GM19324 (cell line): ENCODE results near the gene FRG1.
A peak's percentile ranks its signal among the peaks of the same experiment; 100 is the strongest.
"Not testable (repeated sequence)": the region's sequence is repeated elsewhere in the genome, so short reads cannot be mapped to it uniquely, and the experiment has no call there.

ENCODE experiments used
- ATAC-seq: cut with Tn5 transposase; IDR thresholded peaks from one replicate; pipeline ENCODE4 v1.9.1; 2021; ENCODE audit warnings: mild to moderate bottlenecking, moderate library complexity; ENCODE audit not compliant: unreplicated experiment, low FRiP score

Gene FRG1

DNA sequence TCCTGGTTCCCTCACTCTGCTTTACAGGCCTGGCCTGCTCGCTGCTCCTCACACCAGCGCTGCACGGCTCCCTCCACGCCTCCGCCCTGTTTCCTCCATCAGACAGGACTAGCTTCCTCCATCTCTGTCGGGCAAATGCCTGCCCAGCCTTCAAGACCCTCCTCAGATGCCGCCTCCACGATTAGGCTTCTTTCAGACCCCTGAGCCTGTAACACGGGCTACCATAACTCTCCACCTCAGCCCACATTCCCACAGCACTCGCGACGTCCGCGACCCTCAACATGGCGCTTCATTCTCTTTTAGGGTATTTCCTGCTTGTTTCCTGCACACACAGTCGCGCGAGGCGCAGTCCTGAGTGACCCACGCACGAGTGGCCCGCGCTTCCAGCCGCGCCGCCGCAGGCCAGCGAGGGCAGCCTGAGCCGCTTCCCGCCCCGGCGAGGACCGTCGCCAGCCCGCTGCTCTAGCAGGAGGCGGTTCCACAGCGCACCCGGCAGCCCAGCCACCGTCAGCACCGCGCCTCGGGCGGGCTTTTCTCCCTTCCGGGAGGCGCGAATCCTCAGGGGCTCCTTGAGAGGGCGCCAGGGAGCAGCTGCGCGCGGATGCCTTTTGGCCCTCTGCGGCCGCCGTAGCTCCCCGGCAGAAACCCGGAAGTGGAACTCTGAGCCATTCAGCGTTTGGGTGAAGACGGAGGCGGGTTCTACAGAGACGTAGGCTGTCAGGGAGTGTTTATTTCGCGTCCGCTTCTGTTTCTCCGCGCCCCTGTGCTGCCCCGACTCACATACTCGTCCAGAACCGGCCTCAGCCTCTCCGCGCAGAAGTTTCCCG lies at the start of gene FRG1:
Gene FRG1, plus strand, starts transcription at position 695 of the 827 bp plus-strand sequence. CDS start 138 bp downstream, outside the sequence.
- peak; percentile 100 for ATAC-seq

DNA sequence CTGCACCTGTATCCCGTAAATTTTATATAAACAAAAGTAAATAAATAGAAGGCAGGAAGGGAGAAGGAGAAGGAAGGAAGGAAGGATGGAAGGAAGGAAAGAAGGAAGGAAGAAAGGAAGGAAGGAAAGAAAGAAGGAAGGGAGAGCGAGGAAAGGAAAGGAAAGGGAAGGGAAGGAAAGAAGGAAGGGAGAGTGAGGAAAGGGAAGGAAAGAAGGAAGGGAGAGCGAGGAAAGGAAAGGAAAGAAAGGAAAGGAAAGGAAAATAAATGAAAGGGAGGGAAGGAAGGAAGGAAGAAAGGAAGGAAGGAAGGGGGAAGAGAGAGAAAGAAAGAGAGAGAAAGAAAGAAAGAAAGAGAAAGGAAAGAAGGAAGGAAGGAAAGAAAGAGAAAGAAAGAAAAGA lies 43.0 kb upstream of the FRG1 start:
- ATAC-seq = no peak

DNA sequence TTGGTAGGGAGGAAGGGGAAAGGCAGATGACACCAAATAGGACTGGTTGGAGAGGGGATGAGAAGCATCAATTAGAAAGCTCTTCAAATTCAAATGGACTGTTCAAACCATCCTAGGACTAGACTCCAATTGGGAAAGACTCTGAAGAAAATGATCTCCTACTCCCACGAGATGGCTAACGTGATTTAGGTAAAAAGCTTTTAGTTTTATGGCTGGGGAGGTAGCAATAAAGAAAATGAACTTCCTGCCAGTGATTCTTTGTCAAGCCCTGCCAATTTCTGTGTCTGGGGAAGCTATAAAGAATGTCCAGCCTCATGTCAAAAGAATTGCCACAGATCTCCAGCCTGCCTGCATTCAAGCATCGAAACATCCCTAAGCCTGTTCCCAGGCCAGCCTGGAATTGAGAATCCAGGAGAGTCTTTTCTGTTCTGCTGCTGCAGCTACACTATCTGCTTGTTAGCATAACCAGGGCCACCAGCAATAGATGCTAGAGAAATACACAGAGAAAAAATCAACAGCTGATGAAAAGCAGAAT lies 41.1 kb upstream of the FRG1 start:
- ATAC-seq = not testable (repeated sequence)

DNA sequence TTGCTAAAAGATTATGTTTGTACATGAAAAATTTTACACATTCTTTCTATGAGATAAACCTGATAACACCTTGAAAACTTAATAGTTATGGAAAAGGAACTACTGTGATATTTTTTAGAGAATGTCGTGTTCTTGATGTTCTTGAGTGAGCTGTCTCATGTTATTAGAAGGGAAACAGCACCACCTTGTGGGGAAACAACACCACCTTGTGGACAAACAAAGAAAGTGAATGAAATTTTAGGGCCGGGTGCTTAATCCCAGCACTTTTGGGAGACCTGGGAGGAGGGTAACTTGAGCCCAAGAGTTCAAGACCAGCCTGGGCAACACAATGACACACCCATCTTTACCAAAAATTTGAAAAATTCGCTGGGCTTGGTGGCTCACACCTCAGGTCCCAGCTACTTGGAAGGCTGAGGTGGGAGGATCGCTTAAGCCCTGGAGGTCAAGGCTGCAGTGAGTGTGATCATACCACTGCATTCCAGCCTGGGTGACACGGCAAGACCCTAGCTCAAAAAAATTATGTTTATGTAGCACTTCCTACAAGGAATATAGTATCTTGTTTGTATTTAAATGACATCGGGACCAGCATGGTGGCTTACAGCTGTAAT lies 36.1 kb upstream of the FRG1 start:
- peak; percentile 54 for ATAC-seq

DNA sequence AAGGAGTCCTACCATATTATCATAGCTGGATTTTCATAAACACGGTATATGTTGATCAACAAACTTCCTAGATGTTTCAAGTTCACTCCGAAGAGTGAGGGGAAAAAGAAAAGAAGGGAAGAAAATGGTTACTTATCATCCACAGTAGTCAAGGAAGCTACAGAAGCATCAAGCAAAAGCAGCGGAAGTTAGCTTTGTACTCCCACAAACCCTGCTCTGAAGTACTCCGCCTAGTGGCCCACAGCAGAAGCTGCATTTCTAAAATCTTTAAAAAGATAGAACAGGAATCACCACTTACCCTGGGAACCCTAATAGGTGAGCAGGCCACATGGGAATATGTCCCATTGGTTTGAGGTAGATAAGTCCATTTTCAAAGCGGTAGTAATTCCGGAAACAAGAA lies 28.5 kb upstream of the FRG1 start:
- no peak for ATAC-seq

DNA sequence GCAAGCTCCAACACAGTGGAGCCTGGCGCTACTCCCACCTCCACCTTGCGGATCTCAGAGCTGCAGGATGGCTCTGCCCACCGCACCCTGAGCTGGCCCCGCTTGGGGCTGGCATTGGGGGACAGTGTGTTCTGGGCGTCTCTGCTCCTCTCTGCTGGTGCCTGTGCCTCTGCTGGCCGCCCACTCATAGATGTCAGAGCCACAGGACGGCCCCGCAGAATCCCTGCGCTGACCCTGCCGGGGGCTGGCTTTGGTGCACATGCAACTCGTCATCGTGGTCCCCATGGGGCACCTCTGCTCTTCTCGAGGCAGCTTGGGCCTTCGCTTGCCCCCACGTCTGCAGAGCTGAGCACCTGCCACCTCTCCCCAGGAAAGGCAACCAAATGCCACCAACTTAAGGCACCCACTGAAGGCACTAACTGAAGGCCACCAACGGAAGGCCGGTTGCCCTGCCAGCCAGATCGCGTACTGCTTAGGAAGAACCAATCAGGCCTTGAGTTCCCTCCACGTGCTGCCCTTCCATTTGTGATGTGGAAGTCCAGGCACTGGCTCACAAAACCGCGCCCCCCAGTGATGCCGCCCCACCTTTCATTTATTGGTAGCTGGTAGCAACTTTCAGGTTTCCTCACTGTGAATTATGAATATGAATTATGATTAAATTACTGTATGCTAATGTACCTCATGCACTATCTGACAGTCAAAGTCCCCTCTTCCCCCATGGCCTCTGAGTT lies 23.3 kb upstream of the FRG1 start:
- no peak for ATAC-seq

DNA sequence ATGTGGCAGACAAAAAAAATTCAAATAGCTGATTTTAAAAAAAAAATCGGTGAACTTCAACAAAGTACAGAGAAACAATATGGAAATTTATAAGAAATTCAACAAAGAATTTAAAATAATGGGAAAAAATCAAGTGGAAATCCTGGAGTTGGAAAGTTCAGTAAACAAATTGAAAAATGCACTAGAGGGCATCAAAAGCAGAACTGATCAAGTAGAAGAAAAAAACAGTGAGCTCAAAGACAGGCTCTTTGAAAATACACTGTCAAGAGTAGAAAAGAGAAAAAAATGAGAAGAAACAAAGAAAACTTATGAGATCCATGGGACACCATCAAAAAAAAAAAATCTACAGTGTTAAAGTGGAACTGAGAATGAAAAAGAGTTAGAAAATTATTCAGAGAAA lies 19.6 kb upstream of the FRG1 start:
- ATAC-seq = no peak

DNA sequence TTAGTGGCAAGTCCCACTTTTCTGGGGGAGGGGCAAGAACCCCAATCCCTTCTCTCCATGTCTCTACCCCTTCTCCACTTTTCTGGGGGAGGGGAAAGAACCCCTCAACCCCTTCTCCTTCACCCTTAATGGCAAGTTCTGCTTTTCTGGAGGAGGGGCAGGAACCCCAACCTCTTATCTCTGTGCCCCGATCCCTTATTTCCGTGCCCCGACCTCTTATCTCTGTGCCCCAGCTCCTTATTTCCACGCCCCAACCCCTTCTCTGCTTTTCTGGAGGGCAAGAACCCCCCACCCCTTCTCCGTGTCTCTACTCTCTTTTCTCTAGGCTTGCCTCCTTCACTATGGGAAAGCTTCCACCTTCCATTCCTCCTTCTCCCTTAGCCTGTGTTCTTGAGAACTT lies 13.9 kb upstream of the FRG1 start:
- ATAC-seq = not testable (repeated sequence)

DNA sequence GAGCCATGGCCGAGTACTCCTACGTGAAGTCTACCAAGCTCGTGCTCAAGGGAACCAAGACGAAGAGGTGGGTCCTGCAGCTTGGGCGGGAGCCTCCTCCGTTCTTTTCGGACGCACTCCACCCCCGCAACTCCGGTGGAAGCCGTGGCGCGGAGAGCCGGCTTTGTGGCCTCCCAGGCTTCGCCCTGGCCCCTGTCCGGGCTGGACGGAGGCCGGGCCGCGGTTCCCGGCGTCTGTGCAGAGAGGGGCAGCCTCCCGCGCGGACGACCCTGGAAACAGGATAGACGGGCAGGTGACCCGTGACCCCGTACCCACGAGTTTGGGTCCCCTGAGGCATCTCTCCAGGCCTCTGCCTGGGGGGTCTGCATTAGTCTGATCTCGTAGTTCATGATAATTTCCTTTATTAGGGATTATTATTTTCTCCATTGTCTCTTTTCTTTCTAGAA lies 356 bp downstream of the FRG1 start:
- no peak for ATAC-seq

DNA sequence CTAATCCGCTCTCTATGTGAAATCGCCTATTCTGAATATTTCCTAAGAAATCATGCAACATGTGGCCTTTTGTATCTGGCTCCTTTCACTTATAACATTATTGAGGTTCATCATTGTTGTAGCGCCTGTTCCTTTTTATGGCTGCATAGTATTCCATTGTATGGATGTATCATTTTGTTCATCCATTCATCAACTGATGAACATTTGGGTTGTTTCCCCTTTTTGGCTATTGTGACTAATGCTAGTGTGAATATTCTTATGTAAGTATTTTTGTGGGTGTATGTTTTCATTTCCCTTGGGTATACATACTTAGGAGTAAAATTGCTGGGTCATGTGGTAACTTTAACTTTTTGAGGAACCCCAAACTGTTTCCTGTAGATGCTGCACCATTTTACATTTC lies 1.7 kb downstream of the FRG1 start:
- not testable (repeated sequence) for ATAC-seq

DNA sequence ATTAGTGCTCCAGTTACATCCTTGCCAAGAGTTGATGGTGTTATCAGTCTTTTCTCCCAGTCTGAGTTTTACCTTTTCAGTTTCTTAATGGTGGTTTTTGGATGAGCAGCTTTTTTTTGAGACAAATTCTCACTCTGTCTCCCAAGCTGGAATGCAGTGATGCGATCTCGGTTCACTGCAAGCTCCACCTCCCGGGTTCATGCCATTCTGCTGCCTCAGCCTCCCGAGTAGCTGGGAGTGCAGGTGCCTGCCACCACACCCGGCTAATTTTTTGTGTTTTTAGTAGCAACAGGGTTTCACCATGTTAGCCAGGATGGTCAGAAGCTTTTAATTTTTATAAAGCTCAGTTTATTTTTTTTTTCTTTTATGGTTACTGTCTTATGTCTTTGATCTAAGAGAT lies 3.4 kb downstream of the FRG1 start:
- not testable (repeated sequence) for ATAC-seq

DNA sequence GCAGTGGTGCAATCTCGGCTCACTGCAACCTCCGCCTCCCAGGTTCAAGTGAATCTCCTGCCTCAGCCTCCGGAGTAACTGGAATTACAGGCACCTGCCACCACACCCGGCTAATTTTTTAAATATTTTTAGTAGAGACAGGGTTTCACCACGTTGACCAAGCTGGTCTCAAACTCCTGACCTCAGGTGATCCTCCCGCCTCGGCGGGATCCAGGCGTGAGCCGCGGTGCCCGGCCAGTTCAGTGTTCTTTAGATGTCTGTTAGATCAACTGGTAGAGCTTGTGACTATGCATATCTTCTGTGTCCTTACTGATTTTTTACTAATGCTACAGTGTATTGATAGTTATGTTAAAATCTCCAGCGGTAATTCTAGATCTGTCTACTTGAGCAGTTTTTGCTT lies 6.2 kb downstream of the FRG1 start:
- ATAC-seq = not testable (repeated sequence)

DNA sequence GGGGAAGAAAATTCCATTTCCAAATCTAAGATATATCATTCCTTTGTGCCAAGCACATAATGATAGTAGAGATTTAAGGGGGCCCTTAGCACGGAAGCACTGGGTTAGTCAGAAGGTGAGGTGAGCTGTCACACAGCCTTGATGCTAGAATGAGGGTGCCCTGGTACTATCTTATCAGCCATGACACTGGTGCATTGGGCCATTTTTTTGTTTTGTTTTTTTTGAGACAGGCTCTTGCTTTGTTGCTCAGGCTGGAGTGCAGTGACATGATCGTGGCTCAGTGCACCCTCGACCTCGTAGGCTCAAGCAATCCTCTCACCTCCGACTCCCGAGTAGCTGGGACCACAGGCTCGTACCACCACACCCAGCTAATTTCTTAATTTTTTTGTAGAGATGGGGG lies 7.8 kb downstream of the FRG1 start:
- not testable (repeated sequence) for ATAC-seq

DNA sequence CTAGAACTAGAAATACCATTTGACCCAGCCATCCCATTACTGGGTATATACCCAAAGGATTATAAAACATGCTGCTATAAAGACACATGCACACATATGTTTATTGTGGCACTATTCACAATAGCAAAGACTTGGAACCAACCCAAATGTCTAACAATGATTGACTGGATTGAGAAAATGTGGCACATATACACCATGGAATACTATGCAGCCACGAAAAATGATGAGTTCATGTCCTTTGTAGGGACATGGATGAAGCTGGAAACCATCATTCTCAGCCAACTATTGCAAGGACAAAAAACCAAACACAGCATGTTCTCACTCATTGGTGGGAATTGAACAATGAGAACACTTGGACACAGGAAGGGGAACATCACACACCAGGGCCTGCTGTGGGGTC lies 28.6 kb downstream of the FRG1 start:
- not testable (repeated sequence) for ATAC-seq

DNA sequence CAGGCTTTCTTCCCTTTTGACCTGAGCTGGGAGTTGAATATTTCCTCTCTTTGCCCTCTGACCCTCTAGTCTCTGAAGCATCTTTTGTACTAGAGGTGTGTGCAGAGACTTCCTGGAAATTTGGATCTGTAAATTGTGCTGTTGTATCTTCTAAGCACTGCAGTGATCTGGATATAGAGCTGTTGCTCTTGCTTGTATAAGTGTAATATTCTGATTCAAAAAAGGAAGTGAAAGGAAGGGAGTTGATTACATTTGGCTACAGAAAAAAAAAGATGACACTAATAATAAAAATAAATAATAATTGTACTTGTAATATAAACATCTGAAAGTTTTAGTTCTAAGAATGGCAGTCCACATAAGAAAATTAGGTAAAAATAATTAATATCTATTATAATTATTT lies 33.0 kb downstream of the FRG1 start:
- no peak for ATAC-seq

DNA sequence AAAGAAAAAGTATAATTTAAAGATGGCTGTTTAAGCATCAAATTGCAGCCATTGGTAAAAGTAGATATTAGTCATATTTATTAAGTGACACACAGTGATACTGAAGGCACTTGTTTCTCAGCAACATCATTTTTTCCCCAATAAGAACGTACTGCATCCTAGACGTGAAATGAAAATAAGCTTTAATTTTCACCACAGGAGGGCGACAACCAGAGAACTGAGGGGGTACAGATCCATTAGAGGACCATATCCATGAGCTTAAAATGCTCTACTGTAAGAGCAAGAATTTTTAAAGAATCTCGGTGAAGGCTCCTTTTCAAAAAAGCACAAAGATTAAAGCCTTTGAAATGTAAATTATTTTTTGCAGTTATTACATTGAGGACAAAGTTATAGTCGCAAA lies 33.4 kb downstream of the FRG1 start:
- ATAC-seq = no peak

DNA sequence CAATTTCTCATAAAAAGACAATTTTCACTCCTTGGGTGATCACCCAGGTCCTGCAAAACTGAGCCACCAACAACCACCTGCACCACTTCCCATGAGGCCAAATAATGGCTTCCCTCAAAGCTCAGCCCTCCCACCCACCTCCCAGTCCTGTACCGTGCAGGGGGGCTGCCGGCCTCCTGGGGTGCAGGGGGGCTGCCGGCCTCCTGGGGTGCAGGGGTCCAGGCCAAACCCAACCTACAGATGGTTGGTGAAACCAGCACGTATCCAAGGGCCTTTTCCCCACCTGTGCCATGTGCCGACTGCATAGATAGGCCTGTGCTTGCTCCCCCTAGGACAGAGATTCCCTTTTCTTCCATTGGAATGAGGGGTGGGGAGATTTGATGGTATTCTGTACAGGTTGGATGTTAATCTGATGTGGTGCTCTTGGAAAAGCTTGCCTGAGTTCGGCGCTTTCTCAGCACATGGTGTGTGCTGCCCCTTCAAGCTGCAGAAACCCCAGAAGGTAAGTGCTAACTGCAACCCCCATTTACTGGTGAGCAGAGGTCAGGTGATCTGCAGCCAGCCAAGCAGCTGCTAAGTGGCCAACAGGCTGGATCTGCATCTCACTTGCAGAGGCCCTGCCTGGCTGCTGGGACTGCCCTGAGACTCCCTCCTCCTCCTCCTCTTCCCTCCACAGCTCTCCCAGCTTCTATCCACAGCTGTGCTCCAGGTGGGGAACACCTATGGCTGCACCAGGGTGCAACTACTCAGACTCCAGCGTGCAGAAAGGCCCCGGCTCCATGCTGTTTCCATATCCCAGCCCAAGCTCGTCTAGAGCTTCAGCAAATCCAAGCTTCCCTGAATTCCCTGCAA lies 38.8 kb downstream of the FRG1 start:
- no peak for ATAC-seq

DNA sequence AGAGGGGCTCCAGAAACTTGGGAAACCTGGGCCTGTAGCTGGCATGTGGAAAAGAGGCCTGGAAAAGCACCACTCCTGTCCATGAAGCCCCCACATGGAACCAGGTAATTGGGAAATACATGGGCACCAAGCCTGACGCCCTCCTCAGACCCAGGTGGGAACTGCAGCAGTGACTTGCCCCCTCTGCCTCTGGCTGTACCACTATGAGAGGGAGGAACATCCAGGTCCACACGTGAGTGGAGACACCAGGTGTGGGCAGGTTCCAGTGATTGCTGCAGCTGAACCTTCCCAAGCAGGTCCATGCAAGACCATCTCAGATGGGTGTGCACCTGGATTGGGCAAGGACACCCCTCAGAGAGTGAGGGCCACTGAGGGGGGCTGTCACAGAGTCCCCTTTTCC lies 39.6 kb downstream of the FRG1 start:
- not testable (repeated sequence) for ATAC-seq

DNA sequence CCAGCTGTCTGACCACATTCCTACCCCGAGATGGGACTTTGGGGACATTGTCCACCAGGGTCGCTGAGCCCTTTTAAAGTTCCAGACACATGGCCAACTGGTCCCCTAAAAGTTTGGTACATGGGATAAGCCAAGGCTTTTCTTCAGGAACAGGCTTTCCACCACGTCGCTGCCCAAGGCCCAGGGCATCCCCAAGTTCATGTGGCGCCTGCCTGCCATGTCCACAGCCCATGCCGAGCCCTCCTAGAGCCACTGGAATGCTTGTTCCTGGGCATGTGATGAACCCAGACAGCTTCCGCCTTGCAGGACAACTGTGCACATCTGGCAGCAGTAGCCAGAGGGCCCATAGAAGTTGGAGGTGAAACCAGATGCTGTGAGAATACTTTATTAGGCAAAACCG lies 41.3 kb downstream of the FRG1 start:
- ATAC-seq = no peak

DNA sequence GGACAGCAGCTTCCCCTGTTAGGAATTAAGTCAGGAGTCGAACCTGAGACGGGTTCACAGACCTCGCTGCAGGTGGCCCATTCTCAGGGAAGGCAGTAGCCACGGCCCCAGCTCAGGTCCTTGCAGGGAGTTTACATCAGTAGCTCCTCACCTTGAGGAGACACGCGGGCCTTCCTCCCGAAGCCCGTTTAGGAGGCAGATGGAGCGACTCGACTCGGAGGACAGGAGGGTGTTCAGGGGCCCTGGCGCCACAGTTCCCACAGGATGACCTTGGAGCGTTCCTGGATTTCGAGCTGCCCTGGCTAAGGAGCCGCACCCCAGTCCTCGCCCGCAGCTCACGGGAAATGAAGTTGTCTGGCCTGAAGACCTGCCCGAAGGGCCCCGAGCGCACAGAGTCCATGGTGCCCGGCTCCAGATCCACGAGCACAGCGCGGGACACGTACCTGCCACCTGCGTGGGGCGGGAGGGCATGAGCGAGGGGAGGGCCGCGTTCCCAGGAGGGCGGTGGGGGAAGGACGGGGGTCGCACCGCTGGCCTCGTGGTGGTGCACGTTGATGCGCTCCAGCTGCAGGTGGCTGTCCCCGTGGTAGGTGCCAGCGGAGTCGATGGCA lies 43.3 kb downstream of the FRG1 start:
- ATAC-seq = not testable (repeated sequence)
